HEK293 (cell line): Measurements from ENCODE around the gene TTC1.

ENCODE experiments used
- CTCF ChIA-PET: fragments of 350-600 bp; formaldehyde crosslinking; extraction: SDS; loops from one replicate; lab custom pipeline; 2021; ENCODE audit warnings: antibody characterized with exemption; lab: Yijun Ruan, JAX
- POLR2A ChIA-PET: fragments of 300-600 bp; formaldehyde crosslinking; extraction: SDS; loops from one replicate; lab custom pipeline; 2020; ENCODE audit warnings: antibody characterized with exemption, inconsistent platforms; lab: Yijun Ruan, JAX
- H3K27ac ChIP-seq: fragments of 200-500 bp; sonication (Bioruptor generic); 2 replicates; pipeline ENCODE4 v1.5.1; 2014; ENCODE audit warnings: low read depth, low read length, control low read depth, inconsistent platforms; ENCODE audit errors: extremely low read depth
- H3K36me3 ChIP-seq, 2 experiments: fragments of 200-500 bp in 1 of 2; sonication (Bioruptor generic) in 1 of 2; 1 replicate in 1 of 2; 2 replicates in 1 of 2; pipeline ENCODE4 v1.5.1; 2014 to 2017; ENCODE audit warnings: inconsistent platforms in 2 of 2, low read length in 2 of 2; ENCODE audit not compliant: control insufficient read depth in 2 of 2, insufficient read depth in 1 of 2
- H3K4me1 ChIP-seq: fragments of 200-500 bp; sonication (Bioruptor generic); 2 replicates; pipeline ENCODE4 v1.5.1; 2014; ENCODE audit warnings: mild to moderate bottlenecking, low read length, inconsistent platforms; ENCODE audit not compliant: control insufficient read depth, insufficient read depth
- H3K4me3 ChIP-seq: 2 replicates; pipeline ENCODE4 v1.5.1; 2011; ENCODE audit warnings: low read depth, mild to moderate bottlenecking, control low read depth, low read length, moderate library complexity
- H3K9me3 ChIP-seq: fragments of 200-500 bp; sonication (Bioruptor generic); 2 replicates; pipeline ENCODE4 v1.5.1; 2014; ENCODE audit warnings: low read depth, low read length, inconsistent platforms; ENCODE audit not compliant: control insufficient read depth, insufficient read depth
- ZBTB17 ChIP-seq: fragments of 450-650 bp; formaldehyde crosslinking; IDR thresholded peaks from 2 replicates; pipeline ENCODE4 v1.5.1; 2016; ENCODE audit warnings: missing biosample characterization, missing genetic modification characterization
- ZNF433 ChIP-seq: fragments of 450-650 bp; formaldehyde crosslinking; IDR thresholded peaks from 2 replicates; pipeline ENCODE4 v1.5.1; 2016; ENCODE audit warnings: missing biosample characterization, missing genetic modification characterization, low read depth
- ZNF529 ChIP-seq: fragments of 450-650 bp; formaldehyde crosslinking; IDR thresholded peaks from 2 replicates; pipeline ENCODE4 v1.5.1; 2017; ENCODE audit warnings: missing genetic modification characterization, missing biosample characterization; ENCODE audit not compliant: insufficient replicate concordance
- ZNF585B ChIP-seq: fragments of 450-650 bp; formaldehyde crosslinking; IDR thresholded peaks from 2 replicates; pipeline ENCODE4 v1.5.1; 2016; ENCODE audit warnings: missing biosample characterization, missing genetic modification characterization
- ZNF707 ChIP-seq: fragments of 450-650 bp; formaldehyde crosslinking; IDR thresholded peaks from 2 replicates; pipeline ENCODE4 v1.5.1; 2016; ENCODE audit warnings: missing biosample characterization, missing genetic modification characterization
- ZSCAN16 ChIP-seq: fragments of 450-650 bp; formaldehyde crosslinking; IDR thresholded peaks from 2 replicates; pipeline ENCODE4 v1.5.1; 2016; ENCODE audit warnings: missing biosample characterization, missing genetic modification characterization
- TF ChIP-seq, protein P1 (sequence below): fragments of 450-650 bp; formaldehyde crosslinking; IDR thresholded peaks from 2 replicates; pipeline ENCODE4 v1.5.1; 2016; ENCODE audit warnings: missing biosample characterization, missing genetic modification characterization
- TF ChIP-seq, protein P2 (sequence below): fragments of 450-650 bp; formaldehyde crosslinking; IDR thresholded peaks from 2 replicates; pipeline ENCODE4 v1.5.1; 2016; ENCODE audit warnings: missing biosample characterization, missing genetic modification characterization

TTC1 gene

DNA sequence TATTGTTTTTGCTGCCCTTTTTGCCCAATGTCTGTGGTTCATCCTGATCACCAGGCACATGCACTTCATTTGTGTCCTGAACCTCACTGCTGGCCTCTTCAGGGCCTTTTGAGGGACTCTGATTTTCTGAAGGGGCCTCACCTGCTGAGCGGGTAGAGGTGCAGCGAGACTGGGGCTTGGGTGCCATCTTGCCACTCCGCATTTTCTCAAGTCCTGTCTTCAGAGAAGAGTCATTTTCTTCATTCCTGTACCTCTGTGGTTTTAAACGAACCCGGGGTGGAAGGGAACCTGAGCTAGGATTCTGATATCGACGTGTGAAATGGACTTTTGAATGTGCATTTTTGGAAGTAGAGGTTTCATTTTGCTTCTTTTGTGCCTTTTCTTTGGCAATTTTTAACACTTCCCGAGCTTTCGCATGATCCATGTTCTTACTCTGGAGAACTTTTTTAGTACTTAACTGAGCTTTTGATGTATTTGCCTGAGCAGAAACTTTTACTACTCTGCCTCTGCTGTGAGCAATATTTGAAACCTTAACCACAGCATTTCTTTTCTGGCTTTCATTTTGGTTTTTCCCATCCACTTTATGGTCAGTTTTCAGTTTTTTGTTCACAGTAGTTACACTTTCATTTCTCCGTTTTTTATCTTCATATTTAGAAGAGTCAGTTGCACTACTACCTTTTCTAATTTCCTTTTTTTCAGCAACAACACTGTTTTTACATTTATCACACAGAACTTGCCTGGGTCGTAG, 84.2 kb downstream of the TTC1 start (continued):
- no peak for TF ChIP-seq ZNF529 (tag by site-specific recombination)

DNA sequence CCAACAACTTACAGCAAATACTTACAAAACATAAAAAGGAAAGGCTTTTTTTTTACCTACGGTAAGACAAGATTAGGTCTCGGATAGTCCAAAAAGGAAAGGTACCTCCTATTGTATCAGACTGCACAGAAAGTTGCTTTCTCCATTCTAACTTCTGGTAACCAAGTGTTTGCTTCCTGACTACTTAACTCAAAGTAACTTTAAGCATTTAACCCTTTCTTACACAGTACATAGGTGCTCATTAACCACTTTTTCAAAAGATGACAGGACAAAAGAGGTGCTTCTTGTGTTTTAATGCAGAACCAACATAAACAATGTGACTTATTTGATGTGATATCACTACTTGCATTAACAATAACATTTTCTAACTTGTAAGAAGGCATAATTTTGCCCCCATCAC, 87.2 kb downstream of the TTC1 start:
- POLR2A ChIA-PET: interaction anchor here (0.8 kb wide), 1 partner anchor 23 kb away, joined by 11 read pairs; no protein-coding TSS in a partner anchor
- Histone ChIP-seq H3K4me3 (no peak overlapping the region), H3K9me3 (no peaks in the 10 kb centered on the region), H3K27ac (no peak overlapping the region), H3K4me1 (no peaks in the 10 kb centered on the region), H3K36me3 (peaks cover 13 to 20% of the 10 kb centered on the region in 2 experiments; a peak in 2 of 3 replicates)
- TF ChIP-seq ZSCAN16 (tag by site-specific recombination): no peak
- CTCF ChIA-PET: no interaction called here

DNA sequence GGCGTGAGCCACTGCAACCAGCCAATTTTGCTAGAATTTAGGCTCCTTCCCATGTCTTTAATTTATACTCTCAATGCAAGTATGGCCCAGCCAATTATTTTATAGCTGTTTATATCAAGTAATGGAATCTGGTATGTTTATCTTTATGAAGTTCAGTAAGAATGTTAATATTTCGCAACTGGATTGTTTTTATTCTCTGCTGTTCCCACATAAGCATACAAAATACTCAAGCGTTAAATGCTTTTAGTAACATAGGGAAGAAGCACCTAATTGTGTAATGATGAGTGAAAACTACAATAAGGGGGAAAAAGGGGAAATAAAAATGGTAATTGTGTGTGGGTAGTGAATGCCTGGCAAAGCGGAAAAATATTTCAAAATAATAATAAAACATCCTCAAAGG, 89.1 kb downstream of the TTC1 start:
- CTCF ChIA-PET: interaction anchor here (1.0 kb wide), 1 partner anchor 17 kb away, joined by 6 read pairs; no protein-coding TSS in a partner anchor

DNA sequence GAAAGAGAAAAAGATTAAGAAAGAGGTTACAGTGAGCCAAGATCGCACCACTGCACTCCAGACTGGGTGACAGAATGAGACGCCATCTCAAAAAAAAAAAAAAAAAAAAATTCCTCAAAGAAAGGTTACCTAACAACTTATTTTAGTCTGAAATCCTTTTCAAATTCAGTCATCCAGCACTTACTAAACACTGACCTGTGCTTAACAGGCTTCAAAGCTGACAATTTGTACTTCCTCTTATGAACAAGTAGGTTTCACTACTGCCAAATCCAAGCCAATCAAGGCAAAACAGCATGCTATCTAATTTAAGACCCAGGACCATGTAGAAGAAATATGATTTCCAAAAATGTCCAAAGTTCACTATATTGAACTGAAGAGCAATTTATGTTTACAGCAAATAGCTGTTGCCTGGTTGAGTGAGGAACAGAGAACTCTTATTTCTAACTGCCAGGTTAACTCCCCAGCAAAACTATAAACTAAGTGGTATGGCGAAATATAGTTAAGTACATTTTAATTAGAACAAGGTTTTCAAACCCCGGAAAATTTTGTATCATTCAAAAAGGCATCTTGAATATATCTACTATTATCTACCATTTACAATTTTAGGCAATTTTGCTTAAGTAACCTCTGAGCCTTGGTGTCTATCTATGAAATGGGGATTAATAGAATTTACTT, 96.9 kb downstream of the TTC1 start:
- Histone ChIP-seq H3K4me1 (no peaks in the 10 kb centered on the region), H3K9me3 (no peaks in the 10 kb centered on the region), H3K27ac (no peak overlapping the region), H3K36me3 (peaks cover 4 to 22% of the 10 kb centered on the region in 2 experiments; a peak in 2 of 3 replicates), H3K4me3 (no peak overlapping the region)
- ChIA-PET POLR2A (interaction anchor here (0.6 kb wide), 1 partner anchor 93 kb away, joined by 4 read pairs; no protein-coding TSS in a partner anchor), CTCF (interaction anchor here (0.6 to 0.7 kb wide), 4 partner anchors 82 to 244 kb away, joined by 3 to 6 read pairs (median 3); no protein-coding TSS in a partner anchor)
- TF ChIP-seq, protein P1, sequence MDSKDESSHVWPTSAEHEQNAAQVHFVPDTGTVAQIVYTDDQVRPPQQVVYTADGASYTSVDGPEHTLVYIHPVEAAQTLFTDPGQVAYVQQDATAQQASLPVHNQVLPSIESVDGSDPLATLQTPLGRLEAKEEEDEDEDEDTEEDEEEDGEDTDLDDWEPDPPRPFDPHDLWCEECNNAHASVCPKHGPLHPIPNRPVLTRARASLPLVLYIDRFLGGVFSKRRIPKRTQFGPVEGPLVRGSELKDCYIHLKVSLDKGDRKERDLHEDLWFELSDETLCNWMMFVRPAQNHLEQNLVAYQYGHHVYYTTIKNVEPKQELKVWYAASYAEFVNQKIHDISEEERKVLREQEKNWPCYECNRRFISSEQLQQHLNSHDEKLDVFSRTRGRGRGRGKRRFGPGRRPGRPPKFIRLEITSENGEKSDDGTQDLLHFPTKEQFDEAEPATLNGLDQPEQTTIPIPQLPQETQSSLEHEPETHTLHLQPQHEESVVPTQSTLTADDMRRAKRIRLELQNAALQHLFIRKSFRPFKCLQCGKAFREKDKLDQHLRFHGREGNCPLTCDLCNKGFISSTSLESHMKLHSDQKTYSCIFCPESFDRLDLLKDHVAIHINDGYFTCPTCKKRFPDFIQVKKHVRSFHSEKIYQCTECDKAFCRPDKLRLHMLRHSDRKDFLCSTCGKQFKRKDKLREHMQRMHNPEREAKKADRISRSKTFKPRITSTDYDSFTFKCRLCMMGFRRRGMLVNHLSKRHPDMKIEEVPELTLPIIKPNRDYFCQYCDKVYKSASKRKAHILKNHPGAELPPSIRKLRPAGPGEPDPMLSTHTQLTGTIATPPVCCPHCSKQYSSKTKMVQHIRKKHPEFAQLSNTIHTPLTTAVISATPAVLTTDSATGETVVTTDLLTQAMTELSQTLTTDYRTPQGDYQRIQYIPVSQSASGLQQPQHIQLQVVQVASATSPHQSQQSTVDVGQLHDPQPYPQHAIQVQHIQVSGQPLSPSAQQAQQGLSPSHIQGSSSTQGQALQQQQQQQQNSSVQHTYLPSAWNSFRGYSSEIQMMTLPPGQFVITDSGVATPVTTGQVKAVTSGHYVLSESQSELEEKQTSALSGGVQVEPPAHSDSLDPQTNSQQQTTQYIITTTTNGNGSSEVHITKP: peak; percentile 29; the same call in 1 of the 2 replicates
- TF ChIP-seq ZNF585B (tag by site-specific recombination) (peak; percentile 36; the same call in 1 of the 2 replicates), ZNF433 (tag by site-specific recombination) (no peak)

More for the DNA sequence above, 89.1 kb downstream of the TTC1 start:
- no peak overlapping the region for H3K4me3 ChIP-seq
- H3K27ac ChIP-seq: no peak overlapping the region
- TF ChIP-seq ZBTB17 (no peak), ZNF707 (tag by site-specific recombination) (no peak)
- TF ChIP-seq, protein P1: no peak
- TF ChIP-seq, protein P2, sequence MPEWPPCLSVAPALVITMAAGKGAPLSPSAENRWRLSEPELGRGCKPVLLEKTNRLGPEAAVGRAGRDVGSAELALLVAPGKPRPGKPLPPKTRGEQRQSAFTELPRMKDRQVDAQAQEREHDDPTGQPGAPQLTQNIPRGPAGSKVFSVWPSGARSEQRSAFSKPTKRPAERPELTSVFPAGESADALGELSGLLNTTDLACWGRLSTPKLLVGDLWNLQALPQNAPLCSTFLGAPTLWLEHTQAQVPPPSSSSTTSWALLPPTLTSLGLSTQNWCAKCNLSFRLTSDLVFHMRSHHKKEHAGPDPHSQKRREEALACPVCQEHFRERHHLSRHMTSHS (tag by site-specific recombination): no peak
- H3K36me3 ChIP-seq: peaks cover 9 to 11% of the 10 kb centered on the region in 2 experiments; a peak in 2 of 3 replicates
- no peaks in the 10 kb centered on the region for H3K4me1 ChIP-seq
- H3K9me3 ChIP-seq: no peaks in the 10 kb centered on the region
- POLR2A ChIA-PET: no interaction called here
